ENCODE data around the gene NELL1. TPM values are rescaled to one million over a fixed set of nuclear protein-coding genes. Genes with fewer than 3 reads are reported as not detected.

NELL1 gene
- polyA plus RNA-seq, 2 of the 4 experiments (the other 2 are of a cell fraction): not detected

DNA sequence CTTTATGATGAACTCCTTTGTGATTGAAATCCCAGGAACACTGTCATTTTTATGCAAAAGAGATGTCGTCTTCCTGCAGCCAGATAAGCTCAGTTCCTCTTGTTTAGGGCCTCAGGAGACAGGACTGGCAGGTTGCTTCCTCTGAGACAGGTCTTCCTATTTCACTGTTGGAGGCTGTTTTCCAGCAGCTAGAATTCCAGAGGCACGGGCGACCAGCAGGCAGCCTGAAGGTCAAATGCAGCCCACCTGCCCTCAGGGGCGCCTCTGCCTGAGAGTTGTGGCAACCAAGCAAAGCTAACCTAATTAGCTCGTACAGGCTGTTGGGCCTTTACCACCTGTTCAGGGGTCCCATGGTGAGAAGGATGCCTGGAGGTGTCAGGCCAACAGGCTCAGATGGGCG is 47.7 kb upstream of the NELL1 start:
- Histone ChIP-seq H3K9me3 (no peaks in the 10 kb centered on the region), H3K4me2 (no peak overlapping the region), H3K27ac (no peak overlapping the region), H3K4me3 (no peak overlapping the region), H3K4me1 (no peaks in the 10 kb centered on the region)
- ATAC-seq (no peak), FAIRE-seq (no peak), DNase-seq (ENCODE audit: low read depth in 1 of 2, low spot score in 1 of 2) (no peak)
- CTCF ChIA-PET: interaction anchor here (5.8 kb wide), 1 partner anchor 11 kb away, joined by 36 read pairs; no protein-coding TSS in a partner anchor
- 19% methylated on average over 5 of the region's 6 CpGs for WGBS (ENCODE audit: missing lambda C conversion rate)
- TF ChIP-seq HOXB13 (CRISPR knock-in tag; IDR thresholded peaks at IDR 0.05; ENCODE audit: low read depth): no peak
- POLR2A ChIA-PET: no interaction called here

DNA sequence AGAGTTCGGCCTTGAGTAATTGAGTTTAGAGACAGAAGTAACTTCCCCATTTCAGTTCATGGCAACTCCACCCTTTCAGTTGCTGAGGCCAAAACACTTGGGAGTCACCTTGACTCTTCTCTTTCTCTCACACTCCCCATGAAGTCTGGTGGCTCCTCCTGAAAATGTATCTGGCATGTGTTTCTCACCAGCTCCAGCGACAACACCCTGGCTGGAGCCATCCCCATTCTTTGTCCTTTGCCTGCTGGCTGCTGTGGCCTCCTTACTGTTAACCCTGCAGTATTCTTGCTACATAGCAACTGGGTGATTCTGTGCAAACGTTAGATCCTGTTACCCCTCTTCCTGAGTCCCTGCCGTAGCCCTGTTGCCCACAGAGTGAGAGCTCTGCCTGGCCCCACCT is 46.1 kb upstream of the NELL1 start:
- DNase-seq (ENCODE audit: low read depth in 1 of 2, low spot score in 1 of 2) (no peak), FAIRE-seq (no peak), ATAC-seq (no peak; a peak in 1 of 6 replicates)
- Histone ChIP-seq H3K4me2 (no peak overlapping the region), H3K4me3 (no peak overlapping the region), H3K4me1 (no peaks in the 10 kb centered on the region), H3K9me3 (no peaks in the 10 kb centered on the region), H3K27ac (no peak overlapping the region)
- no peak for TF ChIP-seq MAFK (IDR thresholded peaks at IDR 0.05; ENCODE audit: partially characterized antibody)
- TF ChIP-seq MAZ (IDR thresholded peaks at IDR 0.05; ENCODE audit: borderline replicate concordance, low read depth, low read length): no peak
- no peak for TF ChIP-seq MYC (IDR thresholded peaks at IDR 0.05; ENCODE audit: borderline replicate concordance, low read length)
- no peak for TF ChIP-seq RCOR1 (IDR thresholded peaks at IDR 0.05; ENCODE audit: low read depth, low read length)
- TF ChIP-seq JUNB (IDR thresholded peaks at IDR 0.05): no peak
- TF ChIP-seq, protein P1, sequence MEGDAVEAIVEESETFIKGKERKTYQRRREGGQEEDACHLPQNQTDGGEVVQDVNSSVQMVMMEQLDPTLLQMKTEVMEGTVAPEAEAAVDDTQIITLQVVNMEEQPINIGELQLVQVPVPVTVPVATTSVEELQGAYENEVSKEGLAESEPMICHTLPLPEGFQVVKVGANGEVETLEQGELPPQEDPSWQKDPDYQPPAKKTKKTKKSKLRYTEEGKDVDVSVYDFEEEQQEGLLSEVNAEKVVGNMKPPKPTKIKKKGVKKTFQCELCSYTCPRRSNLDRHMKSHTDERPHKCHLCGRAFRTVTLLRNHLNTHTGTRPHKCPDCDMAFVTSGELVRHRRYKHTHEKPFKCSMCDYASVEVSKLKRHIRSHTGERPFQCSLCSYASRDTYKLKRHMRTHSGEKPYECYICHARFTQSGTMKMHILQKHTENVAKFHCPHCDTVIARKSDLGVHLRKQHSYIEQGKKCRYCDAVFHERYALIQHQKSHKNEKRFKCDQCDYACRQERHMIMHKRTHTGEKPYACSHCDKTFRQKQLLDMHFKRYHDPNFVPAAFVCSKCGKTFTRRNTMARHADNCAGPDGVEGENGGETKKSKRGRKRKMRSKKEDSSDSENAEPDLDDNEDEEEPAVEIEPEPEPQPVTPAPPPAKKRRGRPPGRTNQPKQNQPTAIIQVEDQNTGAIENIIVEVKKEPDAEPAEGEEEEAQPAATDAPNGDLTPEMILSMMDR (IDR thresholded peaks at IDR 0.05): no peak
- no peak for TF ChIP-seq KDM1A (IDR thresholded peaks at IDR 0.05; ENCODE audit: low read depth)
- TF ChIP-seq, protein P2, sequence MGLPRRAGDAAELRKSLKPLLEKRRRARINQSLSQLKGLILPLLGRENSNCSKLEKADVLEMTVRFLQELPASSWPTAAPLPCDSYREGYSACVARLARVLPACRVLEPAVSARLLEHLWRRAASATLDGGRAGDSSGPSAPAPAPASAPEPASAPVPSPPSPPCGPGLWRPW (IDR thresholded peaks at IDR 0.05): no peak
- no peak for TF ChIP-seq POLR2A (IDR thresholded peaks at IDR 0.05; ENCODE audit: low read length)
- TF ChIP-seq CBX8 (IDR thresholded peaks at IDR 0.05): no peak
- POLR2A ChIA-PET: no interaction called here
- WGBS (ENCODE audit: missing lambda C conversion rate): 2% methylated on average over 4 of the region's 4 CpGs
- CTCF ChIA-PET: interaction anchor here (1.2 to 5.8 kb wide), 2 partner anchors 13 to 226 kb away, joined by 4 to 36 read pairs; no protein-coding TSS in a partner anchor

DNA sequence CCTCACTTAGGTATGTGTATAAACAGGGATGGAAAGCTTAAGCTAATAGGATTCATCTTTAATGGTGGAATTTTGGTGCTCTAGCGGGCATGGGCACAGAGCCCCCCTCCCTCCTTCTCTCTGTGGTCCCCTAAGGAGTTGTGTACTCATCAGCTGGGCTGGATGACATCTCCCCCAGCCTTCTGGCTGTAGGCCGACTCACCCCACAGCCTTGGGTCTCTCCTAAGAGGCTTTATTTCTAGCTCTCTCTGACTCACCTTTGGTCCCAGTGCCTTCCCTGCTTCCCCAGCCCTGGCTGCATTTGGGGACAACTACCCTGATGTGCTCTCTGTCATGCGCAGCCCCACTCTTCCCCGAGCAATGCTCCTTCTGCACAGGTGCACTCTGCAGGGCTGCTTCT is 43.1 kb upstream of the NELL1 start:
- TF ChIP-seq MAZ (IDR thresholded peaks at IDR 0.05; ENCODE audit: borderline replicate concordance, low read depth, low read length): no peak
- no peak for TF ChIP-seq RCOR1 (IDR thresholded peaks at IDR 0.05; ENCODE audit: low read depth, low read length)
- TF ChIP-seq PHF8 (IDR thresholded peaks at IDR 0.05; ENCODE audit: borderline replicate concordance, low read depth): no peak
- TF ChIP-seq ZSCAN20 (CRISPR knock-in tag; IDR thresholded peaks at IDR 0.05): no peak
- TF ChIP-seq MYC (IDR thresholded peaks at IDR 0.05; ENCODE audit: borderline replicate concordance, low read length): no peak
- TF ChIP-seq, protein P3, sequence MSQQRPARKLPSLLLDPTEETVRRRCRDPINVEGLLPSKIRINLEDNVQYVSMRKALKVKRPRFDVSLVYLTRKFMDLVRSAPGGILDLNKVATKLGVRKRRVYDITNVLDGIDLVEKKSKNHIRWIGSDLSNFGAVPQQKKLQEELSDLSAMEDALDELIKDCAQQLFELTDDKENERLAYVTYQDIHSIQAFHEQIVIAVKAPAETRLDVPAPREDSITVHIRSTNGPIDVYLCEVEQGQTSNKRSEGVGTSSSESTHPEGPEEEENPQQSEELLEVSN (IDR thresholded peaks at IDR 0.05; ENCODE audit: borderline replicate concordance, low read depth): no peak
- TF ChIP-seq POLR2A (IDR thresholded peaks at IDR 0.05; ENCODE audit: low read length): no peak
- TF ChIP-seq SREBF2 (IDR thresholded peaks at IDR 0.05): no peak
- TF ChIP-seq HDAC2 (IDR thresholded peaks at IDR 0.05): no peak
- TF ChIP-seq, protein P2 (IDR thresholded peaks at IDR 0.05): no peak
- no peak for TF ChIP-seq NFE2L2 (conservative IDR thresholded peaks at IDR 0.05; ENCODE audit: low read length)
- no peak for TF ChIP-seq TFCP2L1 (CRISPR knock-in tag; IDR thresholded peaks at IDR 0.05)
- no peak for TF ChIP-seq CBX2 (IDR thresholded peaks at IDR 0.05; ENCODE audit: borderline replicate concordance, low read depth)
- H3K4me2 ChIP-seq: no peak overlapping the region
- no peaks in the 10 kb centered on the region for H3K4me1 ChIP-seq
- FAIRE-seq: no peak
- WGBS (ENCODE audit: missing lambda C conversion rate): 9% methylated on average over 4 of the region's 4 CpGs
- H3K9me3 ChIP-seq: no peaks in the 10 kb centered on the region
- ATAC-seq: no peak
- CTCF ChIA-PET: interaction anchor here (1.1 to 3.5 kb wide), 4 partner anchors 13 to 28 kb away, joined by 3 to 17 read pairs (median 4); no protein-coding TSS in a partner anchor
- POLR2A ChIA-PET: no interaction called here
- H3K4me3 ChIP-seq: no peak overlapping the region
- no peak for DNase-seq (ENCODE audit: low read depth in 1 of 2, low spot score in 1 of 2)
- no peak overlapping the region for H3K27ac ChIP-seq

Data from A549 (cell line).